Measurements from ENCODE around the gene IL4I1.

Gene IL4I1

DNA sequence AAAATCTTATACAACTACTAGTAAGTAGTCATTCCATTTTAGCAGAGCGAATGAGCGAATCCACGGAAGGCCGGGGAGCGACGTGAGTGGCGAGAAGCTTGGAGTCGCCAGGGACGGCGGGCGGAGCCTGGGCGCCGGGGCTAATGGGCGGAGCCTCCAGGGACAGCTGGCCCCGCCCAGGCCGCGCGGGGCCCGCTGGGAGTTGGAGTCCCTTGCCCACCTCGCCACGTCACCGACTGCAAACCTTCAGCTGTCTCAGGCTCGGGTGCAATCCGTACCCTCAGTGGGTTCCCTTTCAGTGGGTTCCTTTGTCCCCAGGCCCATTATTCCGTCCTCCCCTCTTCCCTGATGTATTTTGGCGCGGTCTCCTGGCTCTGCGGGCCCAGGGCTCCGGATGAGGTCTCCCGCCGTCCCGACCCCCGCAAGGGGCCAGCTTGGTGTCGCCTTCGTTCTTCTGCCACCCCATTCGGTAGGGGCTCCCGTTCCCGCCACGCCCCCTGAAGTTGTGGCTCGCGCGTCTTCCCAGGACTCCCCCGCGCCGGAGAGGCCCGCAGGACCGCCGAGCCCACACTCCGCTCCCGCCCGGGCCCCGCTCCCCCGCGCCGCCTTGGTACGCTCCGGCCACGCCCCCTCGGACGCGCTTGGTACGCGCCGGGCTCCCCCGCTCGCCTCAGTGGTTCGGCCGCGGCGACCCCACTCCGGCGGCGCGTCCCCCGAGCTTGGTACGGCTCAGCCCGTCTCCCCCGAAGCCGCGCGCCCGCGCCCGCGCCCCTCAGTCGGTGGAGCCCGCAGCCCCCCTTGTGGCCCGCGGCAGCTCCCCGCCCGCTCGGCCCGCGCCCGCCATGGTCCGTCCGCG lies 46.0 kb downstream of the IL4I1 start, which contains the start of gene PTOV1:
Gene PTOV1 (plus strand): TSS at position 673 of the 856 bp plus-strand sequence.
- Histone ChIP-seq H3K27ac (peak within 1 kb of the TSS; percentile 96), H3K4me3 (ENCODE audit: low read depth, low read length) (peak within 1 kb of the TSS; percentile 70), H3K27me3 (ENCODE audit: insufficient read depth, low read depth, severe bottlenecking) (no peaks in the 10 kb centered on the region), H3K36me3 (peaks cover 33% of the 10 kb centered on the region), H3K9me3 (ENCODE audit: severe bottlenecking) (no peaks in the 10 kb centered on the region)
- TF ChIP-seq, protein P1, sequence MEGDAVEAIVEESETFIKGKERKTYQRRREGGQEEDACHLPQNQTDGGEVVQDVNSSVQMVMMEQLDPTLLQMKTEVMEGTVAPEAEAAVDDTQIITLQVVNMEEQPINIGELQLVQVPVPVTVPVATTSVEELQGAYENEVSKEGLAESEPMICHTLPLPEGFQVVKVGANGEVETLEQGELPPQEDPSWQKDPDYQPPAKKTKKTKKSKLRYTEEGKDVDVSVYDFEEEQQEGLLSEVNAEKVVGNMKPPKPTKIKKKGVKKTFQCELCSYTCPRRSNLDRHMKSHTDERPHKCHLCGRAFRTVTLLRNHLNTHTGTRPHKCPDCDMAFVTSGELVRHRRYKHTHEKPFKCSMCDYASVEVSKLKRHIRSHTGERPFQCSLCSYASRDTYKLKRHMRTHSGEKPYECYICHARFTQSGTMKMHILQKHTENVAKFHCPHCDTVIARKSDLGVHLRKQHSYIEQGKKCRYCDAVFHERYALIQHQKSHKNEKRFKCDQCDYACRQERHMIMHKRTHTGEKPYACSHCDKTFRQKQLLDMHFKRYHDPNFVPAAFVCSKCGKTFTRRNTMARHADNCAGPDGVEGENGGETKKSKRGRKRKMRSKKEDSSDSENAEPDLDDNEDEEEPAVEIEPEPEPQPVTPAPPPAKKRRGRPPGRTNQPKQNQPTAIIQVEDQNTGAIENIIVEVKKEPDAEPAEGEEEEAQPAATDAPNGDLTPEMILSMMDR (IDR thresholded peaks at IDR 0.05; ENCODE audit: low read depth, low read length), result no peak
- DNase-seq, result peak; percentile 86

DNA sequence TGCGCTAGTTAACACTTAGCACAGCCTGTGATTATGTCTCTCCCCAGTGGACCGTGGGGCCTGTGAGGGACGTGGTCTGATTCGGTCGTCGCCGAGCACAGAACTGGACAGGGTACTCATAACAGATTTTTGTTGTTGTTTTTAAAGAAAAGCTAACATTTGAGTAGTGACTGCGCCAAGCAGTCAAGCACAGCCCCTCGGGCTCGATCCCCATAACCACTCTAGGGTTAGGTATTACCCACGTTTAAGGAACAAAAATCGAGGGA lies 46.5 kb downstream of the IL4I1 start:
- peak overlapping the region; percentile 96 for H3K27ac ChIP-seq
- TF ChIP-seq, protein P1 (IDR thresholded peaks at IDR 0.05; ENCODE audit: low read depth, low read length), result no peak

DNA sequence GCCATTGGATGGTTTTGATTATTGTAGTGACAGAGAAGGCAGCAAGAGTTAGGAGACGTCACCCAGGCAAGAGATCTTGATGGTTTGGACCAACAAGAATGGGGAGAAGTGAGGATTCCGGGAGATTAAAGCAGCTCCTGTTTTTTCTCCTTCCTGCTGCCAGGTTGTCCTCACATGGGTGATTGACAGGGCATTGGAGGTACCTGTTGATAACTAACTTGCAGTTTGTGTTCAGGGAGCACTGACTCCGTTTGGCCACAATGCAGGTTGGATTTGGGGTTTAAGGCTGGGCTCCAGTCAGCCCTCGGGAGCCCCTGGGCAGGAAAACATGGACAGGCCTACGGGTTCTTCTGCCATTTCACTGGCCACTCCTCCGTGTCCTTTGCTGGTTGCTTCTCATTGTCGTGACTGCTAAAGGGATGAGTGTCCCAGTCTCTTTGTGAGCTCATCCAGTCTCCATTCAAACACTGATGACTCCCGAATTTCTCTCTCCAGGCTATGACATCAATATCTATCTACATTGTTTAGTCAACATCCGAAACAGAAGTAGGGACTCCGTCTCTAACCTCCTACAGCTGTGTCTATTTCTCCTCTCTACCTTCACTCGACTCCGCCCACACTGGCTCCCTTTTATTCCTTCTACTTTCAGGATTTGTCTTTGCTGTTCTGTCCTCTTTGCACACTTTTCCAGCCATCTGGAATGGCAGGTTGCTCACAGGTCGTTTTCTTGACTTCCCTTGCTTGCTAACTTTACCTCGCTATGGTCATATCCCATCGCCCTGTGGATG lies 47.1 kb downstream of the IL4I1 start:
- Histone ChIP-seq H3K4me3 (ENCODE audit: low read depth, low read length) (peak overlapping the region; percentile 70; the same call in 1 of the 2 replicates), H3K36me3 (peaks cover 22% of the 10 kb centered on the region), H3K9me3 (ENCODE audit: severe bottlenecking) (no peaks in the 10 kb centered on the region), H3K27ac (no peak overlapping the region; the same call in none of the 2 replicates), H3K27me3 (ENCODE audit: insufficient read depth, low read depth, severe bottlenecking) (no peaks in the 10 kb centered on the region)
- TF ChIP-seq, protein P1 (IDR thresholded peaks at IDR 0.05; ENCODE audit: low read depth, low read length), result no peak
- DNase-seq, result no peak

More for the DNA sequence above, 46.5 kb downstream of the IL4I1 start:
- H3K27me3 ChIP-seq (ENCODE audit: insufficient read depth, low read depth, severe bottlenecking), result no peaks in the 10 kb centered on the region
- H3K4me3 ChIP-seq (ENCODE audit: low read depth, low read length), result peak overlapping the region; percentile 70
- H3K9me3 ChIP-seq (ENCODE audit: severe bottlenecking), result no peaks in the 10 kb centered on the region
- peaks cover 27% of the 10 kb centered on the region for H3K36me3 ChIP-seq
- DNase-seq, result no peak

DNA sequence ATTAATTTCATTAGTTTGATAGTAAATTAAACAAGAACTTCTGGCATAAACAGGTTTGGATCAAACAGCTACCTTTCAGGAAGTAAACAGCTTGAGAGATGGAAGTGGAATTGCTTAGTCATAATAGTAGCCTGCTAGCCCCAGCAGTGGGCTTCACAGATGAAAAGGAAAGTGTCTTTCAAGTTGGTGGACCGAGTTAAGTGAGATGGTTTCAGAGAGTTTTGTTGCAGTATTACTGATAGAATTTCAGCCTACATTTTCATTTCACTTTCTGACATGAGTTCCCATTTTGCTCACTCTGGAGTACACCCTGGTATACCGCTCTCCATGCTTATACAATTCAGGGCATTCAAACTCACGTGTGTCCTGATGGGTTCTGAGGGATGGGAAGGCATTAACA lies 47.7 kb downstream of the IL4I1 start:
- Histone ChIP-seq H3K9me3 (ENCODE audit: severe bottlenecking) (no peaks in the 10 kb centered on the region), H3K27me3 (ENCODE audit: insufficient read depth, low read depth, severe bottlenecking) (no peaks in the 10 kb centered on the region), H3K27ac (no peak overlapping the region), H3K36me3 (peaks cover 15% of the 10 kb centered on the region), H3K4me3 (ENCODE audit: low read depth, low read length) (no peak overlapping the region)
- no peak for DNase-seq
- TF ChIP-seq, protein P1 (IDR thresholded peaks at IDR 0.05; ENCODE audit: low read depth, low read length), result no peak

DNA sequence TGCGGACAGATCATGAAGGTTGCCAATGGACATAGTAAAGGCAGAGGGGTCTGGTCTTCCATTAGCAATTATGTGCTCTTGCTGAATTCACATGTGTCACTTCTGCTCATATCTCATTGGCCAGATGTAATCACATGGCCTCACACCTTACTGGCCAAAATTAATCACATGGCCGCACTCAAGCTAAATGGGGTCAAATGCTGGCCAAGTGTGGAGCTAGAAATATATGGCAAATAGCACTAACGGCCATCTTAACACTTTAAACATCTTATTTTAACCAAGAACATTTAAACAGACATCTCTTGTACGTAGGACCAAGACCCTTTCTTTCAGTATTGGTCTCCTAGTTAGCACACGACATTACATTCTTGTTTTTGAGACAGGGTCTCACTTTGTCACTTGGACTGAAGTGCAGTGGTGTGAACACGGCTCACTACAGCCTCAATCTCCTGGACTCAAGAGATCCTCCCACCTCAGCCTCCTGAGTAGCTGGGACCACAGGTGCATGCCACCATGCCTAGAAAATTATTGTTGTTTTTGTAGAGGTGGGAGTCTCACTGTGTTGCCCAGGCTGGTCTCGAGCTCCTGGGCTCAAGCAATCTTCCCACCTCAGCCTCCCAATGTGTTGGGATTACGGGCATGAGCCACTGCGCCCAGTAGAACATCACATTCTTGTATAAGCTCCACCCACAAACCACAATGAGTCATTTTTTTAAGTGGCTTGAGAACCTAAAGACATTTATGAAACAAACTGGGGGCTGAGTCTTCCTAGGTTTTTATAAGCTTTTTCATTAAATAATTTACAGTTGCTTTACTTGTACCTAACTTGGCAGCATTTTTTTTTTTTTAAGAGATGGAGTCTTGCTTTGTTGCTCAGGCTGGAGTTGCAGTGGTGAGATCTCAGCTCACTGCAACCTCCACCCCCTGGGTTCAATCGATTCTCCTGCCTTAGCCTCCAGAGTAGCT lies 48.7 kb downstream of the IL4I1 start:
- no peak for DNase-seq
- TF ChIP-seq, protein P1 (IDR thresholded peaks at IDR 0.05; ENCODE audit: low read depth, low read length), result no peak
- no peaks in the 10 kb centered on the region for H3K9me3 ChIP-seq (ENCODE audit: severe bottlenecking)
- H3K27me3 ChIP-seq (ENCODE audit: insufficient read depth, low read depth, severe bottlenecking), result no peaks in the 10 kb centered on the region
- no peak overlapping the region for H3K27ac ChIP-seq
- H3K4me3 ChIP-seq (ENCODE audit: low read depth, low read length), result no peak overlapping the region
- H3K36me3 ChIP-seq, result peaks cover 11% of the 10 kb centered on the region
